PC-3 (cell line): ENCODE results near the gene CTAG1B.
A peak's percentile ranks its signal among the peaks of the same experiment; 100 is the strongest.

ENCODE experiments used
- EZH2 ChIP-seq: fragments of 300-600 bp; sonication (generic); IDR thresholded peaks from one replicate; pipeline ENCODE4 v1.6.1; 2017; ENCODE audit warnings: antibody characterized with exemption, mild to moderate bottlenecking, low read length; ENCODE audit not compliant: unreplicated experiment
- TF ChIP-seq, protein P1 (sequence below): fragments of 300-600 bp; sonication (generic); conservative IDR thresholded peaks from 2 replicates; pipeline ENCODE4 v1.5.1; 2017; ENCODE audit warnings: antibody characterized with exemption, low read depth, mild to moderate bottlenecking, low read length

DNA sequence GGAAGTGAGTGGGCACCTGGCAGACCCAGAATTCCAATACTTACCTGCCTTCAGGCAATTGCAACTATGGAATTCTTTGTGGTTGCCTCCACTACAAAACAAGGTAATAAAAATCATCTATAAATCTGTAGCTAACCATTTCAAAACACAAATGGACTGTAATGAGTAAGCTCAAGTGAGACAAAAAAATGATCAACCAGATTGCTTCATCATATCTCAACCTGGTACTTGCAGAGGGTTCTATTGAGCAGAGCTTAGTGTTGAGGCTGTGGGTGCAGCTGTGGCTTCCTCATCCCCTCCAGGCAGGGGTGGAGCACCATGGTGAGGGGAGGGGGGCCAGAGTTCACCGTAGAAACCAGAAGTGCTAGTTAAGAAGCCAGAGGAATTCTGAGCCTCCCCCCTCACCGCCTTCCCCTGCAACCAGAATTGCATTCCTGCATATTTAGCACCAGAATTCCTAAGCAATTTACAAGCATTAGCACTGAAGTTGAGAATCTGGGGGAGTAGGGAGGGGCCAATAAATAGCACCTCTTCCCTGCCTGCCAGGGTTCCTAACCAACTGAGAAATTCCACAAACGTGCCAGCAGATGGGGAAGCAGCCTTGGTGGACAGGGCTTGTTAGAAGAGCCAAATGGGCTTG, 22.7 kb downstream of the CTAG1B start:
- no peak for TF ChIP-seq EZH2
- TF ChIP-seq, protein P1, sequence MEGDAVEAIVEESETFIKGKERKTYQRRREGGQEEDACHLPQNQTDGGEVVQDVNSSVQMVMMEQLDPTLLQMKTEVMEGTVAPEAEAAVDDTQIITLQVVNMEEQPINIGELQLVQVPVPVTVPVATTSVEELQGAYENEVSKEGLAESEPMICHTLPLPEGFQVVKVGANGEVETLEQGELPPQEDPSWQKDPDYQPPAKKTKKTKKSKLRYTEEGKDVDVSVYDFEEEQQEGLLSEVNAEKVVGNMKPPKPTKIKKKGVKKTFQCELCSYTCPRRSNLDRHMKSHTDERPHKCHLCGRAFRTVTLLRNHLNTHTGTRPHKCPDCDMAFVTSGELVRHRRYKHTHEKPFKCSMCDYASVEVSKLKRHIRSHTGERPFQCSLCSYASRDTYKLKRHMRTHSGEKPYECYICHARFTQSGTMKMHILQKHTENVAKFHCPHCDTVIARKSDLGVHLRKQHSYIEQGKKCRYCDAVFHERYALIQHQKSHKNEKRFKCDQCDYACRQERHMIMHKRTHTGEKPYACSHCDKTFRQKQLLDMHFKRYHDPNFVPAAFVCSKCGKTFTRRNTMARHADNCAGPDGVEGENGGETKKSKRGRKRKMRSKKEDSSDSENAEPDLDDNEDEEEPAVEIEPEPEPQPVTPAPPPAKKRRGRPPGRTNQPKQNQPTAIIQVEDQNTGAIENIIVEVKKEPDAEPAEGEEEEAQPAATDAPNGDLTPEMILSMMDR = peak; percentile 30
